ENCODE data around the gene PXK. TPM values are rescaled to one million over a fixed set of nuclear protein-coding genes. Genes with fewer than 3 reads are reported as not detected.
A peak's percentile ranks its signal among the peaks of the same experiment; 100 is the strongest.

The PXK gene
- polyA plus RNA-seq, 3 donors: 31.5 to 54.0 (median 52.9) TPM

GRCh38 chr3:58469096-58469495, 136.4 kb downstream of the PXK start:
- DNase-seq: no peak
- Histone ChIP-seq H3K9me3 (replicated peaks in 1 of 2; ENCODE audit: control insufficient read depth in 1 of 2, insufficient read depth in 1 of 2, low read length in 2 of 2) (no peaks in the 10 kb centered on the region), H3K36me3 (replicated peaks in 1 of 2; ENCODE audit: control insufficient read depth in 1 of 2, insufficient read depth in 2 of 2, low read length in 2 of 2) (no peaks in the 10 kb centered on the region), H2AFZ (ENCODE audit: insufficient read depth, low read depth, low read length, poor library complexity, severe bottlenecking) (no peak overlapping the region), H3K4me2 (replicated peaks; ENCODE audit: extremely low read depth, low read length, poor library complexity, severe bottlenecking) (no peak overlapping the region), H3K27ac (ENCODE audit: low read depth in 1 of 2, low read length in 2 of 2) (peak overlapping the region in 1 of 2 donors; percentile 96), H3K27me3 (ENCODE audit: control insufficient read depth in 2 of 2, insufficient read depth in 2 of 2, low read length in 2 of 2) (no peaks in the 10 kb centered on the region), H3K79me2 (ENCODE audit: insufficient read depth, low read length) (peaks cover 26% of the 10 kb centered on the region), H3K9ac (ENCODE audit: insufficient read depth, low read length, poor library complexity, severe bottlenecking) (no peak overlapping the region), H4K20me1 (ENCODE audit: insufficient read depth, low read length) (no peaks in the 10 kb centered on the region), H3K4me3 (replicated peaks in 1 of 3; ENCODE audit: low read depth in 2 of 3, low read length in 3 of 3) (no peak overlapping the region), H3K4me1 (ENCODE audit: control insufficient read depth in 1 of 2, insufficient read depth in 2 of 2, low read length in 2 of 2) (peaks cover 49 to 55% of the 10 kb centered on the region in 2 donors)
- Mint-ChIP-seq H3K4me3 (no peak overlapping the region), H3K4me1 (peaks cover 47% of the 10 kb centered on the region), H3K9me3 (no peaks in the 10 kb centered on the region), H3K27ac (peak overlapping the region in 1 of 7 donors; percentile 7), H3K27me3 (ENCODE audit: low read depth in 3 of 3) (peaks cover 0 to 1% (median 0%) of the 10 kb centered on the region in 3 donors), H3K36me3 (peaks cover 0 to 2% of the 10 kb centered on the region in 2 donors)
- WGBS (ENCODE audit: insufficient coverage): no CpG with 5 or more reads among the region's 4 CpGs
- TF ChIP-seq, protein P1, sequence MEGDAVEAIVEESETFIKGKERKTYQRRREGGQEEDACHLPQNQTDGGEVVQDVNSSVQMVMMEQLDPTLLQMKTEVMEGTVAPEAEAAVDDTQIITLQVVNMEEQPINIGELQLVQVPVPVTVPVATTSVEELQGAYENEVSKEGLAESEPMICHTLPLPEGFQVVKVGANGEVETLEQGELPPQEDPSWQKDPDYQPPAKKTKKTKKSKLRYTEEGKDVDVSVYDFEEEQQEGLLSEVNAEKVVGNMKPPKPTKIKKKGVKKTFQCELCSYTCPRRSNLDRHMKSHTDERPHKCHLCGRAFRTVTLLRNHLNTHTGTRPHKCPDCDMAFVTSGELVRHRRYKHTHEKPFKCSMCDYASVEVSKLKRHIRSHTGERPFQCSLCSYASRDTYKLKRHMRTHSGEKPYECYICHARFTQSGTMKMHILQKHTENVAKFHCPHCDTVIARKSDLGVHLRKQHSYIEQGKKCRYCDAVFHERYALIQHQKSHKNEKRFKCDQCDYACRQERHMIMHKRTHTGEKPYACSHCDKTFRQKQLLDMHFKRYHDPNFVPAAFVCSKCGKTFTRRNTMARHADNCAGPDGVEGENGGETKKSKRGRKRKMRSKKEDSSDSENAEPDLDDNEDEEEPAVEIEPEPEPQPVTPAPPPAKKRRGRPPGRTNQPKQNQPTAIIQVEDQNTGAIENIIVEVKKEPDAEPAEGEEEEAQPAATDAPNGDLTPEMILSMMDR (IDR thresholded peaks at IDR 0.05): no peak
- intact Hi-C loops (cut with micrococcal nuclease): loop anchor here in 1 of 2 donors (5.0 kb wide), 1 partner anchor 37 kb away; the partner anchor contains the start of gene PDHB

- WGBS (ENCODE audit: insufficient coverage): 97% methylated on average over 5 of the region's 12 CpGs
- peaks cover 61% of the 10 kb centered on the region for H3K4me1 Mint-ChIP-seq
- H3K27me3 ChIP-seq (ENCODE audit: control insufficient read depth in 2 of 2, insufficient read depth in 2 of 2, low read length in 2 of 2): no peaks in the 10 kb centered on the region
- H3K4me1 ChIP-seq (ENCODE audit: control insufficient read depth in 1 of 2, insufficient read depth in 2 of 2, low read length in 2 of 2): peaks cover 63 to 69% of the 10 kb centered on the region in 2 donors
- H2AFZ ChIP-seq (ENCODE audit: insufficient read depth, low read depth, low read length, poor library complexity, severe bottlenecking): peak overlapping the region; percentile 57
- no peaks in the 10 kb centered on the region for H3K36me3 ChIP-seq (replicated peaks in 1 of 2; ENCODE audit: control insufficient read depth in 1 of 2, insufficient read depth in 2 of 2, low read length in 2 of 2)
- intact Hi-C loops (cut with micrococcal nuclease): no loop called here
- no peaks in the 10 kb centered on the region for H3K9me3 ChIP-seq (replicated peaks in 1 of 2; ENCODE audit: control insufficient read depth in 1 of 2, insufficient read depth in 1 of 2, low read length in 2 of 2)
- H3K4me2 ChIP-seq (replicated peaks; ENCODE audit: extremely low read depth, low read length, poor library complexity, severe bottlenecking): peak overlapping the region; percentile 74
- peak overlapping the region in 1 of 2 donors; percentile 91 for H3K4me3 Mint-ChIP-seq
- peaks cover 29% of the 10 kb centered on the region for H3K79me2 ChIP-seq (ENCODE audit: insufficient read depth, low read length)
- DNase-seq: no peak
- H3K36me3 Mint-ChIP-seq: peaks cover 0 to 2% of the 10 kb centered on the region in 2 donors
- H4K20me1 ChIP-seq (ENCODE audit: insufficient read depth, low read length): no peaks in the 10 kb centered on the region
- peaks cover 0 to 5% (median 1%) of the 10 kb centered on the region in 3 donors for H3K27me3 Mint-ChIP-seq (ENCODE audit: low read depth in 3 of 3)
- H3K4me3 ChIP-seq (replicated peaks in 1 of 3; ENCODE audit: low read depth in 2 of 3, low read length in 3 of 3): peak overlapping the region in 1 of 3 experiments; percentile 77
- no peaks in the 10 kb centered on the region for H3K9me3 Mint-ChIP-seq
- TF ChIP-seq, protein P1 (IDR thresholded peaks at IDR 0.05): no peak
- H3K27ac Mint-ChIP-seq: peak overlapping the region; percentile 92 to 99 (median 97)
- peak overlapping the region; percentile 64 for H3K9ac ChIP-seq (ENCODE audit: insufficient read depth, low read length, poor library complexity, severe bottlenecking)
- H3K27ac ChIP-seq (ENCODE audit: low read depth in 1 of 2, low read length in 2 of 2): peak overlapping the region; percentile 94 to 96
Measured at GRCh38 chr3:58470363-58471024, 137.8 kb downstream of the PXK start.
